Endothelial cell of umbilical vein (primary cell): Measurements from ENCODE around the gene RUVBL1. TPM values are rescaled to one million over a fixed set of nuclear protein-coding genes. Genes with fewer than 3 reads are reported as not detected.

ENCODE experiments used
- BruUV-seq: library from RNA; stranded (reverse); fragments of 400-500 nt; replicated peaks from 2 replicates; lab custom pipeline; 2021; lab: Mats Ljungman, UMichigan
- CTCF ChIA-PET: fragments of 300-600, 350-600 bp; sonication (Branson Sonifier 250); formaldehyde crosslinking; loops from one replicate; lab custom pipeline; 2021; ENCODE audit warnings: antibody characterized with exemption, inconsistent platforms; lab: Charles Lee
- POLR2A ChIA-PET: fragments of 300-600, 350-600 bp; sonication (Branson Sonifier 250); formaldehyde crosslinking; loops from one replicate; lab custom pipeline; 2021; ENCODE audit warnings: antibody characterized with exemption, inconsistent platforms; lab: Charles Lee
- DNase-seq: peaks from one replicate; pipeline ENCODE4 v3.0.0-alpha.2; 2011; ENCODE audit warnings: low read depth, low spot score
- FAIRE-seq: peaks from 2 replicates; lab custom pipeline; 2011; peaks lifted over from hg19 to GRCh38; lab: Jason Lieb, UNC
- H2AFZ ChIP-seq: 2 replicates; pipeline ENCODE4 v1.6.0; 2012; ENCODE audit warnings: low read depth, low read length, control low read depth, inconsistent platforms
- H3K27ac ChIP-seq: 2 replicates; pipeline ENCODE4 v1.5.1; 2011; ENCODE audit warnings: low read depth, mild to moderate bottlenecking, control low read depth, low read length, moderate library complexity; ENCODE audit not compliant: insufficient read depth
- H3K27me3 ChIP-seq, 2 experiments: 2 replicates each; pipeline versions ENCODE4 v1.6.0 to v1.6.1; 2011; ENCODE audit warnings: low read length in 2 of 2, mixed read lengths in 1 of 2; ENCODE audit not compliant: control insufficient read depth in 2 of 2, insufficient read depth in 2 of 2
- H3K36me3 ChIP-seq, 2 experiments: 2 replicates in 1 of 2; 3 replicates in 1 of 2; pipeline ENCODE4 v1.5.1; 2011; ENCODE audit warnings: low read length in 2 of 2, mild to moderate bottlenecking in 1 of 2, moderate library complexity in 1 of 2; ENCODE audit not compliant: control insufficient read depth in 2 of 2, insufficient read depth in 2 of 2; ENCODE audit errors: extremely low read depth in 1 of 2
- H3K4me1 ChIP-seq: 3 replicates; pipeline ENCODE4 v1.5.1; 2011; ENCODE audit warnings: mild to moderate bottlenecking, low read length; ENCODE audit not compliant: control insufficient read depth, insufficient read depth; ENCODE audit errors: extremely low read depth
- H3K4me2 ChIP-seq: 2 replicates; pipeline ENCODE4 v1.6.1; 2011; ENCODE audit warnings: low read length, control low read depth, mixed read lengths; ENCODE audit not compliant: insufficient read depth
- H3K4me3 ChIP-seq, 3 experiments: fragments of 200-600 bp in 1 of 3; sonication (generic), shearing (Covaris generic) in 1 of 3; replicated peaks in 1 of 3; 2 replicates each; pipeline ENCODE4 v1.5.1; 2011 to 2016; ENCODE audit warnings: control low read depth in 3 of 3, low read length in 3 of 3, mild to moderate bottlenecking in 2 of 3, inconsistent platforms in 1 of 3, low read depth in 1 of 3, moderate library complexity in 1 of 3; ENCODE audit not compliant: insufficient read depth in 1 of 3
- H3K79me2 ChIP-seq: 2 replicates; pipeline ENCODE4 v1.6.0; 2012; ENCODE audit warnings: low read length, inconsistent platforms; ENCODE audit not compliant: control insufficient read depth, insufficient read depth
- H3K9ac ChIP-seq: replicated peaks from 2 replicates; pipeline ENCODE3; 2011; ENCODE audit warnings: low read length, control low read depth; ENCODE audit not compliant: insufficient read depth; ENCODE audit errors: extremely low read depth
- H3K9me1 ChIP-seq: replicated peaks from 3 replicates; pipeline ENCODE4 v1.6.0; 2011; ENCODE audit warnings: mild to moderate bottlenecking, low read length; ENCODE audit not compliant: control insufficient read depth, insufficient read depth; ENCODE audit errors: extremely low read depth
- H3K9me3 ChIP-seq: replicated peaks from 2 replicates; pipeline ENCODE4 v1.5.1; 2012; ENCODE audit warnings: low read length, inconsistent platforms; ENCODE audit not compliant: control insufficient read depth, insufficient read depth
- H4K20me1 ChIP-seq: replicated peaks from 2 replicates; pipeline ENCODE3; 2011; ENCODE audit warnings: mild to moderate bottlenecking, low read length; ENCODE audit not compliant: control insufficient read depth, insufficient read depth; ENCODE audit errors: extremely low read depth
- EZH2 ChIP-seq: IDR thresholded peaks from 2 replicates; pipeline ENCODE4 v1.6.1; 2012; ENCODE audit warnings: borderline replicate concordance, low read depth, mild to moderate bottlenecking, moderate library complexity, low read length, inconsistent platforms; ENCODE audit not compliant: severe bottlenecking
- FOS ChIP-seq: IDR thresholded peaks from 2 replicates; pipeline ENCODE4 v1.6.1; 2011; ENCODE audit warnings: mild to moderate bottlenecking, low read length, moderate library complexity, borderline replicate concordance; ENCODE audit not compliant: insufficient read depth
- GATA2 ChIP-seq: IDR thresholded peaks from 2 replicates; pipeline ENCODE4 v1.7.0; 2011; ENCODE audit warnings: low read depth, mild to moderate bottlenecking, moderate library complexity, mixed read lengths, low read length; ENCODE audit not compliant: insufficient read length, insufficient read depth
- JUN ChIP-seq: IDR thresholded peaks from 2 replicates; pipeline ENCODE4 v1.6.1; 2011; ENCODE audit warnings: borderline replicate concordance, low read depth; ENCODE audit not compliant: insufficient read length, insufficient read depth
- MYC ChIP-seq: IDR thresholded peaks from one replicate; pipeline ENCODE4 v1.6.1; 2011; ENCODE audit warnings: mild to moderate bottlenecking, low read depth, low read length
- POLR2A ChIP-seq: IDR thresholded peaks from 2 replicates; pipeline ENCODE4 v1.6.1; 2012; ENCODE audit warnings: low read depth, mild to moderate bottlenecking, control low read depth, low read length
- POLR2AphosphoS5 ChIP-seq: IDR thresholded peaks from 2 replicates; pipeline ENCODE4 v1.6.1; 2012; ENCODE audit warnings: low read depth, mild to moderate bottlenecking, control low read depth, low read length, moderate library complexity; ENCODE audit not compliant: insufficient read depth
- dilution Hi-C: fragments of 300-500 bp; cut with MboI; formaldehyde crosslinking; loops from one replicate; pipeline ENCODE4 v1.15.0; 2019; ENCODE audit warnings: low sequenced_read_pairs; ENCODE audit not compliant: extremely low pct_ligation_motif_present
- intact Hi-C: fragments of 100-400 bp; cut with micrococcal nuclease; formaldehyde crosslinking; loops from one replicate; pipeline ENCODE4 v1.10.0; 2022
- polyA plus RNA-seq, 4 experiments: library from polyadenylated mRNA; depleted of rRNA in 3 of 4; stranded (reverse) in 3 of 4; unstranded in 1 of 4; fragments of >200 nt; gene quantifications; 2 replicates each; pipeline versions ENCODE4 v1.2.1 to v1.2.3, GENCODE V29; 2011 to 2012; ENCODE audit warnings: missing spikeins in 1 of 4
- total RNA-seq: library from RNA; stranded (reverse); gene quantifications from 2 replicates; pipeline ENCODE4 v1.2.3, GENCODE V29; 2021
- TF ChIP-seq, protein P1 (sequence below), 2 donors: IDR thresholded peaks; 1 replicate in 1 of 2; 2 replicates in 1 of 2; pipeline ENCODE4 v1.5.1; 2011; ENCODE audit warnings: low read length in 2 of 2, mild to moderate bottlenecking in 2 of 2, moderate library complexity in 2 of 2, control low read depth in 1 of 2, inconsistent platforms in 1 of 2, low read depth in 1 of 2; ENCODE audit not compliant: insufficient read depth in 1 of 2; ENCODE audit errors: extremely low read depth in 1 of 2
- TF ChIP-seq, protein P2 (sequence below): IDR thresholded peaks from 2 replicates; pipeline ENCODE4 v1.6.1; 2011; ENCODE audit not compliant: insufficient read depth, insufficient read length

The RUVBL1 gene
- total and polyA plus RNA-seq, 2 donors (not counting 3 experiments of a cell fraction or from before 2014, with no cell fraction given): 52.5 to 58.5 TPM

DNA sequence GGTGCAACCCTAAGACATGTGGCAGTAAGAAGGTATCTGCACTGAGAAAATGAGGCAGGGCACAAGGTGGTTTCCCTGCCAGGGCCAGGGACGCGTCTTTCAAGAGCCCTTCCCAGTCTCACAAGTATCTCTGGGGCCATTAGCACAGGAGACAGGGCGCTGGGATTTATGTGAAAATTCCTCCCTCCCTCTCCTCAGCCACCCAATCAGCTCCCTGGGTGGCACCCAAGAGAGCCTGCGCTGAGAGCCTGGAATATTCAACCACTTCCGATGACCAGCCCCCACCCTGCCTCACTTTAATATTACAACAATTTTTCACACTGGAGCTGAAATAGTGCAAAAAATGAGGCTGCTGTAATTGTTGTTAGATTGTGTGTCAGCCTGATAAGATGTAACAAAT, 45.3 kb downstream of the RUVBL1 start:
- dilution Hi-C loops: no loop called here
- intact Hi-C loops: loop anchor here (5.0 kb wide), 1 partner anchor 404 kb away; no protein-coding TSS in a partner anchor
- no peaks in the 10 kb centered on the region for H3K79me2 ChIP-seq
- no peak overlapping the region for H3K4me3 ChIP-seq
- no TSS peak for BruUV-seq
- no peaks in the 10 kb centered on the region for H3K9me1 ChIP-seq
- H3K36me3 ChIP-seq: peaks cover 0 to 13% of the 10 kb centered on the region in 2 experiments
- peaks cover 38% of the 10 kb centered on the region for H3K4me1 ChIP-seq
- H3K9ac ChIP-seq: no peak overlapping the region
- no peaks in the 10 kb centered on the region for H3K9me3 ChIP-seq
- no peak overlapping the region for H3K27ac ChIP-seq
- H3K27me3 ChIP-seq: no peaks in the 10 kb centered on the region
- no peaks in the 10 kb centered on the region for H4K20me1 ChIP-seq
- no peak for FAIRE-seq
- ChIA-PET CTCF (no interaction called here), POLR2A (no interaction called here)
- DNase-seq: no peak
- H2AFZ ChIP-seq: no peak overlapping the region
- H3K4me2 ChIP-seq: no peak overlapping the region
- TF ChIP-seq POLR2A: no peak
- TF ChIP-seq, protein P1, sequence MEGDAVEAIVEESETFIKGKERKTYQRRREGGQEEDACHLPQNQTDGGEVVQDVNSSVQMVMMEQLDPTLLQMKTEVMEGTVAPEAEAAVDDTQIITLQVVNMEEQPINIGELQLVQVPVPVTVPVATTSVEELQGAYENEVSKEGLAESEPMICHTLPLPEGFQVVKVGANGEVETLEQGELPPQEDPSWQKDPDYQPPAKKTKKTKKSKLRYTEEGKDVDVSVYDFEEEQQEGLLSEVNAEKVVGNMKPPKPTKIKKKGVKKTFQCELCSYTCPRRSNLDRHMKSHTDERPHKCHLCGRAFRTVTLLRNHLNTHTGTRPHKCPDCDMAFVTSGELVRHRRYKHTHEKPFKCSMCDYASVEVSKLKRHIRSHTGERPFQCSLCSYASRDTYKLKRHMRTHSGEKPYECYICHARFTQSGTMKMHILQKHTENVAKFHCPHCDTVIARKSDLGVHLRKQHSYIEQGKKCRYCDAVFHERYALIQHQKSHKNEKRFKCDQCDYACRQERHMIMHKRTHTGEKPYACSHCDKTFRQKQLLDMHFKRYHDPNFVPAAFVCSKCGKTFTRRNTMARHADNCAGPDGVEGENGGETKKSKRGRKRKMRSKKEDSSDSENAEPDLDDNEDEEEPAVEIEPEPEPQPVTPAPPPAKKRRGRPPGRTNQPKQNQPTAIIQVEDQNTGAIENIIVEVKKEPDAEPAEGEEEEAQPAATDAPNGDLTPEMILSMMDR (IDR thresholded peaks at IDR 0.05; ENCODE audit: extremely low read depth in 1 of 2, insufficient read depth in 1 of 2, low read depth in 1 of 2, low read length in 2 of 2): no peak
- TF ChIP-seq, protein P2, sequence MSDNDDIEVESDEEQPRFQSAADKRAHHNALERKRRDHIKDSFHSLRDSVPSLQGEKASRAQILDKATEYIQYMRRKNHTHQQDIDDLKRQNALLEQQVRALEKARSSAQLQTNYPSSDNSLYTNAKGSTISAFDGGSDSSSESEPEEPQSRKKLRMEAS: no peak
- no peak for TF ChIP-seq MYC
- TF ChIP-seq EZH2: no peak
- TF ChIP-seq GATA2: no peak
- TF ChIP-seq FOS: no peak
- no peak for TF ChIP-seq POLR2AphosphoS5
- no peak for TF ChIP-seq JUN
